Left kidney (tissue), 2 donors: ENCODE measurements around the gene UGGT1. TPM values are rescaled to one million over a fixed set of nuclear protein-coding genes. Genes with fewer than 3 reads are reported as not detected.

ENCODE experiments used
- DNase-seq: peaks from one replicate; pipeline ENCODE4 v3.0.0-alpha.2; 2013
- polyA plus RNA-seq: library from polyadenylated mRNA; unstranded; fragments of 120-200 nt; gene quantifications from one replicate; pipeline ENCODE4 v1.2.1, GENCODE V29; 2013; ENCODE audit not compliant: insufficient read length

Gene UGGT1
- polyA plus RNA-seq, 1 donor = 43.2 TPM

DNA sequence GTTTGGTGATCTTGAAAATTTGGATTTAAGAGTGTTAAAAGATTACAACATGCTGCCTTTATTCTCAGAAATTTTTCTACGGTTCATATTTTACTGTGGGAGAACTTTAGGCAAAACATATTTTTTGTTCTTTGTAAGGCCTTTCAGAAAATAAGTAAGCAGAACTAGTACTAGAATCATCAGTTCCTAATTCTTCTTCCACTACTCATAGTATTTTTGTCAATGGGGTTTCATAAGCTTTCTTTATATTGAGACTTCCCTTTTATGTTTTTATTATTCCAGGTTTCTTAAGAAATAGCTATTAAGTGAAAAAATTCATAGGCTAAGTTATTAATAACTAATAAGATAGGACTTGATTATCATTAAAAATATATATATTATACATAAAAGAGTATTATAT lies 12.4 kb downstream of the UGGT1 start:
- no peak for DNase-seq

DNA sequence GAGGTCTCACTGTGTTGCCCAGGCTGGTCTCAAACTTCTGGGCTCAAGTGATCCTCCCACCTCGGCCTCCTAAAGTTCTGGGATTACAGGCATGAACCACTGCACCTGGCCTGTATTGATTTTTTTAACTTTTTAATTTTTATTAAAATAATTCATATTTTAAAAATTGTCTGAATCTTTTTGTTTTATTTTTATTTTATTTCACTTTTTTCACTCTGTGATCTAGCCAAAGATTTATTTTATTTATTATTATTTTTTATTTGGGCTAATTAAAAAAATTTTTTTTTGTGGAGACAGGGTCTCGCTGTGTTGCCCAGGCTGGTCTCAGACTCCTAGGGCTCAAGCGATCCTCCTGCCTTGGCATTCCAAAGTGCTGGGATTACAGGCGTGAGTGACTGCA lies 14.1 kb downstream of the UGGT1 start:
- no peak for DNase-seq

DNA sequence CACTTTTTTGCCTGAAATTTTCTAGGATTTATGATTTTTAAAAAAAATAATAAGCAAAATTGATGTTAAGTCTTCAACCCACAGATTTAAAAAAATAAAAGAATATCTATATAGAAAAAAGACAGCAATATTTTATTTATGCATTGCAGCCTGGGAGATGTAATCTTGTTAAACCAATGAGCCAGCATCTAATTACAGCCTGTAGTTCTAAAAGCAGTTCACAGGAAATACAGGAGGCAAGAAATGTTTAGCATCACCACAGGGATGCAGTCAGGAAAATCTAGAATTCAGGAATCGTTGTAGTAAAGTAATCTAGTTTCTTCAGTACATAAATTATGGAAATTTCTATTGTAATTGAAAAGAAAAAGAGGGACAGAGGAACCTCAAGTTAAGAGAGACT lies 17.2 kb downstream of the UGGT1 start:
- DNase-seq = no peak

DNA sequence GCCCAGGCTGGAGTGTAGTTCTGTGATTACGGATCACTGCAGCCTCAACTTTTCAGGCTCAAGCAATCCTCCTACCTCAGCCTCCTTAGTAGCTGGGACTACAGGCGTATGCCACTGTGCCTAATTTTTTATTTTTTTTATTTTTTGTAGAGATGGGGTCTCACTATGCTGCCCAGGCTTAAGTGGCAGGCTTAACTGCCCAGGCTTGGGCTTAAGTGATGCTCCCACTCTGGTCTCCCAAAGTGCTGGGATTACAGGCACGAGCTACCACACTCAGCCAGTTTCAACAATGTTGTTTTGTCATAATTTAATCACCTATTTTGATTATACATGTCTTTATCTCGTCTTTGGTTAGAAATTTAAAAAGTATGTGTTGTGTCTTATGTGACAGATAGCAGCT lies 18.2 kb downstream of the UGGT1 start:
- DNase-seq = no peak

DNA sequence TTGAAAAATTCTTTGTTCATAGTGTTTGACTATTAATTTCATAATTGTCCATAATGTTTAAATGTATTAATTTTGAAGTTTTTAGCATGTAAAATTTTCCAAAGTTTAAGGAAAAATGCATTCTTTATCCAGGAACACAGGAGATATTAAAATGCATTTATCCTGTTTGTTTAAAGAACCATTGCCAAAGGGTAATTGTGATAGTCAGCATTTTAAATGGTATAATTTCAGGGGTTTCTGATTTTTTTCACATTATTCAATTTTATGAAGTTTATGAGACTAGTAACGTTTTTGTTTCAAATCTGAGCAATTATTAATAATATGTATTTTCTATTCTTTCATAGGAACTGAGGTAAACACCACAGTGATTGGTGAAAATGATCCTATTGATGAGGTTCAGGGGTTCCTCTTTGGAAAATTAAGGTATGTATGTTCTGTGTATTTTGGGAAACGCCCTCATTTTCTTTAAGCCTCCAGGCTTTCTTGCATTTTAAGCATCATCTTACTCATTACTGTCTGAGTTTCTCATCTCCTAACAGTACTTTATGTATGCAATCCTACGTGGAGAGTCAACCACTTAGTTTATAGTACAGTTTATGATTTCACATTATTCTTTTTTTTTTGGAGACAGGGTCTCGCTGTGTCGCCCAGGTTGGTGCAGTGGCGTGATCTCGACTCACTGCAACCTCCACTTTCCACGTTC lies 25.1 kb downstream of the UGGT1 start:
- no peak for DNase-seq

DNA sequence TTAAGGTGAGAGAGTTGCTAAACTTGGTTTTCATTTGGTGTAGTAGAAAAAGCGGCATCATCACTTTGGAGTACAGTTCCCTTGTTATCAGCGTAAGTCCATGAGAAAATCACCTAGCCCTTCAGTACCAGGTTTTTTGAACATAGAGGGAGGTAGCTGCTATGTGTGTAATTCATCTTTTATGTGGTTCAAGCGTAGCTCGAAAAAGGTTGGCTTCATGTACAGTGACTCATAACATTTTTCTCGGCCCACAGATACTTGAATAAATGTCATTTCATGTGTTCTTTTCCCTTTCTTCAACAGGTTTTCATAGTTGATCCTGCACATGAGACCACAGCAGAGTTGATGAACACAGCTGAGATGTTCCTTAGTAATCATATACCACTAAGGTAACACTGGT lies 43.6 kb downstream of the UGGT1 start:
- no peak for DNase-seq

DNA sequence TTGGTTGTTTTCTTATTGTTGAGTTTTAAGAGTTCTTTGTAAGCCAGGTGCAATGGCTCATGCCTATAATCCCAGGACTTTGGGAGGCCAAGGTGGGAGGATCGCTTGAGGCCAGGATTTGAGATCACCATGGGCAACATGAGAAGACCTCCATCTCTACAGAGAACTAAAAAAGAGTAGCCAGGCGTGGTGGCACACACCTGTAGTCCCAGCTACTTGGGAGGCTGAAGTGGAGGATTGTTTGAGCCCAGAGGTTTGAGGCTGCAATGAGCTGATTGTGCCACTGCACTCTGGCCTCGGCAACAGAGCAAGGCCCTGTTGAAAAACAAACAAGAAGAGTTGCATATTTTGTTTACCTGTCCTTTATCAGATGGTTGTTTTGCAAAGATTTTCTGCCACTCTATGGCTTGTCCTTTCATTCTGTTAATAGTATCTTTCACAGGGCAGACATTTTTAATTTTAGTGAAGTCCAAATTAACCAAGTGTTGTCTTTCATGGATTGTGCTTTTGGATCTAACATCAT lies 46.2 kb downstream of the UGGT1 start:
- no peak for DNase-seq

DNA sequence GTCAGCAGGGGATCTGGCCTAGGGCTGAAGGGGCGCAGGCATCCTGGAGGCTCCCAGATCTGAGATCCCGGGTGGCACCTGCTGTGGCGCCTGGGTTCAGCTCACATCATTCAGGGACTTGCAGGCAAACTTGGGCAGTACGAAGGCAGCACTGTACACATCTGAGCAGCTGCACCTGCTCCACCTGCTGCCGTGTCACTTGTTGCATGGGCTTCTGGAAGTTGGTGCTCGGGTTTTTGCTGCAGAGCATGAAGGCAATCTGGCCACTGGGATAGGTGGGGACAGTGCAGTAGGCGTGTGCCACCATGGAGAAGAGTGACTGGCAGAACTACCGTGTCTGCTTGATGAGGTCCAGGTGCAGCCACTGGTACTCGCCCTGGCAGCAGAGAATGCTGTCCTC lies 48.6 kb downstream of the UGGT1 start:
- no peak for DNase-seq

DNA sequence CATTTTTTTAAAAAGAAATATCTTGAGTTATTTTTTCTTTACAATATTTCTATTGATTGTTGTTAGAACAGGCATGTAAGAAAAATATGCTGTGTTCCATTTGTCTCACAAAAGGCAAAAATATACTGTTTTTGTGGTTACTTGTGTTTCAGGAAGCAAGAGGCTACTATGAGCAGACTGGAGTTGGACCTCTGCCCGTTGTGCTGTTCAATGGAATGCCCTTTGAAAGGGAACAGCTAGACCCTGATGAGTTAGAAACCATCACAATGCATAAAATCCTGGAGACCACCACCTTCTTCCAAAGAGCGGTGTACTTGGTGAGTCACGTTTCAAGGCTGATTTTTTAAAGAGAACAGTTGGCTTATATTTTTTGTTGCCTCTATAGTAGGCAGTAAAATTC lies 54.7 kb downstream of the UGGT1 start:
- no peak for DNase-seq

DNA sequence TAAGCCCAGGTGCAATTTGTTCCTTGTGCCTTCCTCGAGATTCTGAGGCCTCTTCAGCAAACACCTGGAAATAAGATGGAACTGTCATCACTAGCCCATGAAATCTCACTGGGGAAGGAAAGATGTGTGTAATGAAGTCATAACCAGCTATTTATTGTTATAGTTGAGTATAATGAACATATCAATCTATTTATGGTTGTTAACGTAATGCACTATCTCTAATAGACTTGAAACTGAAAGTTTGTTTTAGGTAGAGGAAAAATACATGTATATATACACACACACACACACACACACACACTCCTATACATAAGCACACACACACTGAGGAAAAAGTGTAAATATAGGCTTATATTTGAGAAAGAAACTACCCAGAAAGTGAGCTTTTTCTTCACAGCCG lies 62.8 kb downstream of the UGGT1 start:
- no peak for DNase-seq

DNA sequence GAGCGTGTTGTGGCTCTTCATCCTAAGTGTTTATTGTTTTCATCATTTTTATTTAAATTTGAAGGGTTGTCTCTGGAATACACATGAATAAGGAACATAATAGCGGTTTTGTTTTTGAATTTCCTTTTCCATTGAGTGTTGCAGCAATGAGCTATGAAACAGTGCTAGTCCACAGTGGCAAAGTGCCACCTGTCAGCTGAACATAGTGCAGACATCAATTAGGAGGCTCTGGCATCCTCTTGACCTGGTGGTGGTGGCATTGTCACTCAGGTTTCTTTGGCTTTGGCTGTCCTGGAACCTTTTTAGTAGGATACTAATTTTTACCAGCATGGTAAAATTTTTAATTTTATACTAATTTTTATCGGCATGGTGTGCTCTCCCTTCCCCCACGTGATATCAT lies 63.2 kb downstream of the UGGT1 start:
- DNase-seq = no peak

DNA sequence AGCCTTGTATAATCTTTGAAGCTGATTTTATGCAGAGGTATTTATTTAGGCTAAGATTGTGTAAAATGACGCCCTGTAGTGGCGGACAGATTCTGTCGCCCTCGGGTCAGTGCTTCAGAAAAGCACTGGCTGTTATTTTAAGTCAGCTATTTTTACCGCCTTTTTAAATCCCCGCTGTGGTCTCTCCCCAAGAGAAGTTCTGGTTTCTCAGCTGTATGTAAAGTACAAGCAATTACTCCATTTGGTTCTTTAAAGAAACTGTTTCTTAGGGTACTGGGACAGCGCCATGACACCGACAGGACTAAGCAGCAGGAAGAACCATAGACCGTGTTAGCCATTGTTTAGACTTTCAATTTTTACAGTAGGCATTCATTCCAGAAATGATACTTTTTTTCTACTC lies 65.0 kb downstream of the UGGT1 start:
- no peak for DNase-seq

DNA sequence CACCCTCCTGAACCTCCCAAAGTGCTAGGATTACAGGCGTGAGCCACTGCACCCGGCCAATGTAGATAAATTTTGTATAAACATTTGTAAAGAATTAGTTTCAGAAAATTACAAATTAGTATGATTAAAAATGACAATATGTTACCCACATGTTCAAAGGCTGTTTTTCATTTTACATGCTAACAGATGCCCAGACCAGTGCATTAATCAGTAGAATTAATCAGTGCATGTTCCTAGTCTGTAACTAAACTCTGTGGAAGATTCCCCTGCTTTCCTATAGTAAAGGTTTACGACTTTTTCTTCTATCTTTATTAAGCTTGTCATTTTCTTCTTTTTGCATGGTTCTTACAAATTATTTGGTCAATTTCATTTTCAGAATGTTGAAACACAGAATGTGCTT lies 65.8 kb downstream of the UGGT1 start:
- no peak for DNase-seq

DNA sequence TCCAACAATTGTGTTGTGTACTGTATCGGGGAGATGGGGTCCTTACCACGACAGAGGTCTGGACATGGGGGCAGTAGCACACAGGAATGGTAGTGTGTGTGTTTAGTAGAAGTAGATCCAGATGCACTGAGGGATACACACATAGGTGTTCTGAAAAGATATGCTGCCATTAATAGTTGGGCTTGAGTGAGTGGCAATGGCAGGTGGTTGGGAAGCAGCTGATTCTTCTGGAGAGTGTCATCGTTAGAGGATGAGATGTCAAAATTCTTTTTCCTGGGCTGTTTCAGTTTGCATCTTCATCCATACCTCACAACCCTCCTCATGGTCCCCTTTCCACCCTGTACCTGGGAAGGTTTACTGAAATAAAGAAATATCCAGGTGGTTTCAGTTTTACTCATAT lies 66.6 kb downstream of the UGGT1 start:
- no peak for DNase-seq

DNA sequence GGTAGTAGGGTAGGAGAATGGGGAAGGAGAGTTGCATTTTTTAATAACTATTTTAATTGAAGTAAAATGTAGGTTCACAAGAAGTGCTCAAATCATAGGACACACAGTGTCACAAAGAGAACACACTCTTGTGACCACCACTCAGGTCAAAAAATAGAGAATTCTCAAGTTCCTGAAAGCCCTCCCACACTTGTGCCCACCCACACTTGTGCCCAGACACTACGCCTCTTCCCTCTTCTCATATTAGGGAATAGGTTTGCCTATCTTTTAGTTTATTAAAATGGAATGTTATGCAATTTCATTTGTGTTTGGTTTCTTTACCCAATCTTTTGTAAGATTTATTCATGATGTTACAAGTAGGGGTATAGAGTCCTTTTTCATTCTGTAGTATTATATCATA lies 67.2 kb downstream of the UGGT1 start:
- DNase-seq = no peak

DNA sequence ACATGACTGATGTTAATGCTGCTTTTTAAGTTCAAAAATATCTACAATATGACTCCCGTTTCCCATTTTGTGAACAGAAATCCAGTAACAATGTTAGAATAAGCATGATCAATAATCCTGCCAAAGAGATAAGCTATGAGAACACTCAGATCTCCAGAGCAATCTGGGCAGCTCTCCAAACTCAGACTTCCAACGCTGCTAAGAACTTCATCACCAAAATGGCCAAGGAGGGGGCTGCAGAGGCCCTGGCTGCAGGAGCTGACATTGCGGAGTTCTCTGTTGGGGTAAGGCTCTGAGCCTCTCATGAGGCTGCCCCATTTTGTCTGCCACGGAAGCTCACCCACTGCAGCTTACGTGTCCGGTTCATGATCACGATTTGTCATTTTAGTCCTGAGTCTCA lies 68.4 kb downstream of the UGGT1 start:
- no peak for DNase-seq

DNA sequence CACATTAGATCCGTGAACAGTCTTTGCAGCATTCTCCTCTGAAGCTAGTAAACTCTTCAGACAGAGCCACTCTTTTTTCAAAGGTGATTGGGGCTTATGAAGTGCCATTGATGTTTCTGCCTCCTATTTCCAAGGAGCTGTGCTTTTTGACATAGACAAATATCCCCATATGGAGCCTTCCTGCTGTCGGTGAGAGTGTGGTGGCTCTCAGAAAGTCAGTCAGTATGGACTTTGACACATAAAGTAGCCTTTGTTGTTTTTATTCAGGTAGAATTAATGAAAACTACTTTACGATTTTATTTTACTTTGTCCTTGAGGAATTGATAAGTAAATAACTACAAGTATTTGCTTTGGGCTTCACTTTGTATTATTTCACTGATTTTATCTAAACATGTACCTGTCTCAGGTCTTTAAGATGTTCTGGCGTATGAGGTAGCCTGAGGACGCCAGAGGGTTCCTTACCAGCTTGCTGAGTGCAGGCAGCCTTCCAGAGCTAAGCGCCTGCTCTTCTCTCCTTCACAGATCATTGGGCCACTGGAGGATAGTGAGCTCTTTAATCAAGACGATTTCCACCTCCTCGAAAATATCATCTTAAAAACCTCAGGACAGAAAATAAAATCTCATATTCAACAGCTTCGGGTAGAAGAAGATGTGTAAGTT lies 69.7 kb downstream of the UGGT1 start:
- DNase-seq = no peak

DNA sequence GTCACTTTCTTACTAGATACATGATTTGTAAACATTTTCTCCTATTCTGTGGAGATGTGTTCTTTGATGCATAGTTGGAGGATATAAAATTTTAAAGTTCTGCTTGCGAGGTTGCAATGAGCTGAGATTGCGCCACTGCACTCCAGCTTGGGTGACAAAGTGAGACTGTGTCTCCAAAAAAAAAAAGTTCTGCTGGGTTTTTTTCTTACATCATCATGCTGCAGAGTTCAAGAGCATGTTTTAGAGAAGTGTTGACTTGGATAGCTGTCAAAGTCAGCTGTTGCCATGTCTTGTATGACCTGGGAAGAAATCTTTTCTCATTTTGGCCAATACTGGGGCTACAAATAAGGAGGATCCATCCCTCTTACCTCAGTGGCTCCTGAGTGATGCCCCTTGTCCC lies 71.3 kb downstream of the UGGT1 start:
- no peak for DNase-seq

DNA sequence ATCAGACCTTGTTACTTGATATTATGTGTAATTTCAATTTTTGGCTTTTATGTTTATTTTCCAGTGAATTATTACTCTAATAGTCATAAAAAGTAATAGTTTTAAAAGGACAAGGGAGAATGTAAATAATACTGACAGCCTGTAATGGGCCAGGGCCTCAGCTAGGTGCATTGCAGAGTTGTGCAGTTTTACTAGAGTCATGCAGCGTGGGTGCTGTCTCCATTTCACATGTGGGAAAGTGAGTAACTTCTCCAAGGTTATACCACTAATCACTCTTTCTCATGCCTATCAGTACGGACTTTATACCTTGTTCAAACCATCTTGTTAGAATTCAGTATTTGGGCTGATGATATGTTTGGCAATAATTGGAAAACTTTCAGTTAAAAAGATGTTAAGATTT lies 73.3 kb downstream of the UGGT1 start:
- no peak for DNase-seq

DNA sequence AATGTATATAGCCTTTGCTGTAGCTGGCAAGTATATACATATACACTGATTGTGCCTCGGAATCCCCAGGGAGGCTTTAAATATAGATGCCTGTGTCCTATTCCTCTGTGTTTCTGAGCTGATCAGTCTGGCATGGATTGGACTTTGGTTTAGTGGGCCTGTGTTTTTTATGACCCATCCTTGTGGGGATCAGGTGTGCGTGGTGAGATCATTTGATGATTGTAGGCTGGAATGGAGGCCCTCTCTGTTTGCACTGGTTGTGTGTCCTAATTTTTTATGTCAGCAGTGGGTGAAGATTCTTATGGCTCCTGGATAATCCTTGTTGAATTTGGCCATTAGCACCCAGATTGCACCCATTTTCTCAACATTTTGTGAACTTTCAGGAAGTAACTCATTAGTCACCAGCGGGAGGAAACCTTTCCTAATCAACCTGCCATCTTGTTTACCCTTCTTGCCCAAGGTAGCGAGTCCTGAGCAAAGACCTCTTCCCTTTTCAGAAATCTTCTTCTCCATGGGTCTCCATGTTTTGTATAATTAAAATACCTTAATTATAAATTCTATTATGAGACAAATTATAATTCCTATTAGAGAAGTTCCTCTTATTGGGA lies 75.8 kb downstream of the UGGT1 start:
- DNase-seq = no peak

DNA sequence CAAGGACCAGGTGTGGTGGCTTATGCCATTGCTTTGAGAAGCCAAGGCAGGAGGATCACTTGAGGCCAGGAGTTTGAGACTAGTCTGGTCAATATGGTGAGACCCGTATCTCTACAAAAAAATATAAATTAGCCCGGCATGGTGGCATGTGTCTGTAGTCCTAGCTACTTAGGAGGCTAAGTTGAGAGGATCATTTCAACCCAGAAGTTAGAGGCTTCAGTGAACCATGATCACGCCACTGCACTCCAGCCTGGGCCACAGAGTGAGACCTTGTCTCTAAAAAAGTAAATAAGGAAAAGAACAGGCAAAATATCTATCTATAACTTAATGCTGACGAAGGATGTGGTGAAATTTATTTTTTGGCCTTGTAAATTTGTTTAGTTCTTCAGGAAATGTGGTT lies 78.1 kb downstream of the UGGT1 start:
- no peak for DNase-seq

DNA sequence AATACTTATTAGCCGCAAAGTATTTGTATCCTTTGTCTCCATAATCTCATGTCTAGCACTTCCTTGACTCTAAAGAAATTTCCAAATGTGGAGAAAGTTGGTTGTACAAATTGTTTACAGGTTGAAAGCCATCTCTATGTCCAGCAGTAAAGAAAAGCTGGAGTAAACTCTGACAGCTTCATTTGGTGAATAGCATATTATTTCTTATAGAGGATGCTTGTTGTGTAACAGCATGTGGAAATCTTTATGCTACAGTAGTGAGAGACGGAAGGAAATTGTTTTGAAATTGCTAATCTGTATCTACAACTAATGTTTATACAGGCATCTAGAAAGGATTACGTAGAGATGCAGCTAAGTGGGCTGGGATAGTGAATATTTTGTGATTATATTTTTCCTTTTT lies 78.5 kb downstream of the UGGT1 start:
- no peak for DNase-seq

DNA sequence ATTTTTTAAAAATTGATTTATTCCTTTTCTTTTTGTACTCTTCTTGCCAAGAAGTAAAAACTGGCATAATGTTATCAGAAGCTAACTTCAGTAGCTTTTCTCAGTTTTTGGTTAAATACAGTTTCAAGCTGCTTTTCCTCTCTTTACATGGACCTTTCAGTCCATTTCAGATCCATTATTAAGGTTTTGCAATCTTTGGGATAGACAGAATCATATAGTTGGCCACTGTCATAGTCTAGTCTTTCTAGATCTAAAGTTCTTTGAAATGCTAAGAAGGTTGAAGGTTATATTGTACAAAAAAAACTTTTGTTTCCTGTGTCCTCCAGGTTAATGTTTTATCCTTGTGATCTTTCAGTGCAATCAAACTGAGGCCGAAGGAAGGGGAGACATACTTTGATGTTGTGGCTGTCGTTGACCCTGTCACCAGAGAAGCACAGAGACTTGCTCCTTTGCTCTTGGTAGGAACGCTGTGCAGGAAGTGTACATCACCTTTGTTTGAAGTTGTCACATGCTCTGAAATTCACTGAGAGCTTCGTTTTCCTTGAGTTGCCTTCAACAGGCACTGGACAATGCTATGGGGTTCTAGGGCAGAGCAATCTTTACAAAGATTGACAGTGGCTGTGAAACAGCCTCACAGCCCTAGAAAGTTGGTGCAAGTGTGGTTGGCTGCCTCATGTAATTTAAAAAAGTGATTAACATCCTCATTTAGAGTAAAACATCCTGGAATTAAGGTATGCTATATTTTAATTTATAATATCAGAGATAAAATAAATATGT lies 79.1 kb downstream of the UGGT1 start:
- no peak for DNase-seq
